IPS DF 6.9 (cell line): ENCODE results near the gene PSMB8.
"Not testable (repeated sequence)": the region's sequence is repeated elsewhere in the genome, so short reads cannot be mapped to it uniquely, and the experiment has no call there.

ENCODE experiments used
- DNase-seq: peaks from one replicate; pipeline ENCODE4 v3.0.0-alpha.2; 2013; ENCODE audit warnings: low read depth, low spot score
- H3K27ac ChIP-seq: one replicate; pipeline ENCODE4 v1.5.1; 2013; ENCODE audit warnings: low read length, control low read depth
- H3K27me3 ChIP-seq: 2 replicates; pipeline ENCODE4 v1.6.1; 2013; ENCODE audit warnings: mild to moderate bottlenecking, low read length; ENCODE audit not compliant: control insufficient read depth, insufficient read depth
- H3K36me3 ChIP-seq: 2 replicates; pipeline ENCODE4 v1.6.1; 2013; ENCODE audit warnings: low read length; ENCODE audit not compliant: control insufficient read depth, insufficient read depth
- H3K4me1 ChIP-seq: 2 replicates; pipeline ENCODE4 v1.6.1; 2013; ENCODE audit warnings: low read length; ENCODE audit not compliant: control insufficient read depth, insufficient read depth
- H3K4me3 ChIP-seq: 2 replicates; pipeline ENCODE4 v1.5.1; 2013; ENCODE audit warnings: mild to moderate bottlenecking, low read length
- H3K9me3 ChIP-seq: 2 replicates; pipeline ENCODE4 v1.6.1; 2013; ENCODE audit warnings: low read length, inconsistent platforms; ENCODE audit not compliant: control insufficient read depth, insufficient read depth
- WGBS: extraction: QIAGEN DNeasy Blood & Tissue Kit; methylation state at CpG from one replicate; pipeline ENCODE4 v1.1.7; 2013; ENCODE audit warnings: mixed read lengths, missing lambda C conversion rate; ENCODE audit not compliant: insufficient read length, insufficient coverage; 5-methylcytosine and 5-hydroxymethylcytosine counted together

Gene PSMB8

GRCh38 chr6:32818867-32819266 is 25.0 kb downstream of the PSMB8 start:
- H3K27me3 ChIP-seq: no peaks in the 10 kb centered on the region
- H3K4me1 ChIP-seq: no peaks in the 10 kb centered on the region
- no peaks in the 10 kb centered on the region for H3K36me3 ChIP-seq
- H3K9me3 ChIP-seq: no peaks in the 10 kb centered on the region
- no peak for DNase-seq
- no peak overlapping the region for H3K4me3 ChIP-seq
- no CpG with 5 or more reads among the region's 2 CpGs for WGBS
- H3K27ac ChIP-seq: no peak overlapping the region

GRCh38 chr6:32816746-32817204 is 27.1 kb downstream of the PSMB8 start, which contains the start of gene HLA-DOB:
Gene HLA-DOB, minus strand, starts transcription at chr6:32817002. Its CDS starts 51 bp downstream, at chr6:32816951.
- WGBS: no CpG with 5 or more reads among the region's 3 CpGs
- H3K36me3 ChIP-seq: no peaks in the 10 kb centered on the region
- no peaks in the 10 kb centered on the region for H3K9me3 ChIP-seq
- H3K4me1 ChIP-seq: no peaks in the 10 kb centered on the region
- H3K4me3 ChIP-seq: no peak within 1 kb of the TSS
- DNase-seq: no peak
- H3K27ac ChIP-seq: no peak within 1 kb of the TSS
- no peaks in the 10 kb centered on the region for H3K27me3 ChIP-seq

- Histone ChIP-seq H3K36me3 (no peaks in the 10 kb centered on the region), H3K4me1 (no peaks in the 10 kb centered on the region), H3K27me3 (no peaks in the 10 kb centered on the region), H3K27ac (no peak overlapping the region), H3K4me3 (no peak overlapping the region), H3K9me3 (no peaks in the 10 kb centered on the region)
- no peak for DNase-seq
- no CpG with 5 or more reads among the region's 2 CpGs for WGBS
Measured at GRCh38 chr6:32815996-32816395, 27.9 kb downstream of the PSMB8 start.

GRCh38 chr6:32815115-32815514 is 28.7 kb downstream of the PSMB8 start:
- no peak overlapping the region for H3K27ac ChIP-seq
- H3K4me1 ChIP-seq: no peaks in the 10 kb centered on the region
- no peak for DNase-seq
- no CpG with 5 or more reads among the region's 5 CpGs for WGBS
- no peaks in the 10 kb centered on the region for H3K9me3 ChIP-seq
- H3K27me3 ChIP-seq: no peaks in the 10 kb centered on the region
- H3K4me3 ChIP-seq: no peak overlapping the region
- H3K36me3 ChIP-seq: no peaks in the 10 kb centered on the region

- Histone ChIP-seq H3K36me3 (no peaks in the 10 kb centered on the region), H3K27me3 (no peaks in the 10 kb centered on the region), H3K27ac (no peak overlapping the region), H3K4me3 (no peak overlapping the region), H3K4me1 (no peaks in the 10 kb centered on the region), H3K9me3 (no peaks in the 10 kb centered on the region)
- no CpG with 5 or more reads among the region's 2 CpGs for WGBS
- no peak for DNase-seq
Measured at GRCh38 chr6:32814145-32814544, 29.7 kb downstream of the PSMB8 start.

GRCh38 chr6:32809171-32809570 is 34.7 kb downstream of the PSMB8 start:
- DNase-seq: no peak
- Histone ChIP-seq H3K36me3 (no peaks in the 10 kb centered on the region), H3K4me3 (no peak overlapping the region), H3K27ac (no peak overlapping the region), H3K9me3 (no peaks in the 10 kb centered on the region), H3K4me1 (peaks cover 3% of the 10 kb centered on the region; the same call in 1 of the 2 replicates), H3K27me3 (no peaks in the 10 kb centered on the region)
- WGBS: no CpG with 5 or more reads among the region's 1 CpG

- H3K9me3 ChIP-seq: no peaks in the 10 kb centered on the region
- no peaks in the 10 kb centered on the region for H3K36me3 ChIP-seq
- H3K27me3 ChIP-seq: no peaks in the 10 kb centered on the region
- no CpG with 5 or more reads among the region's 5 CpGs for WGBS
- H3K27ac ChIP-seq: no peak overlapping the region
- H3K4me1 ChIP-seq: peaks cover 3% of the 10 kb centered on the region; the same call in 1 of the 2 replicates
- DNase-seq: no peak
- H3K4me3 ChIP-seq: no peak overlapping the region
Measured at GRCh38 chr6:32807020-32807580, 36.7 kb downstream of the PSMB8 start.

- DNase-seq, H3K36me3 ChIP-seq, H3K4me3 ChIP-seq, H3K9me3 ChIP-seq, H3K27ac ChIP-seq, H3K4me1 ChIP-seq, H3K27me3 ChIP-seq: not testable (repeated sequence)
Measured at GRCh38 chr6:32805404-32805803, 38.4 kb downstream of the PSMB8 start.

- WGBS: no CpG with 5 or more reads among the region's 2 CpGs
- Histone ChIP-seq H3K27me3 (no peaks in the 10 kb centered on the region), H3K27ac (no peak overlapping the region), H3K4me3 (no peak overlapping the region), H3K36me3 (no peaks in the 10 kb centered on the region), H3K9me3 (no peaks in the 10 kb centered on the region), H3K4me1 (peaks cover 3% of the 10 kb centered on the region; the same call in 1 of the 2 replicates)
- no peak for DNase-seq
Measured at GRCh38 chr6:32803416-32803815, 40.4 kb downstream of the PSMB8 start.

- Histone ChIP-seq H3K9me3 (no peaks in the 10 kb centered on the region), H3K4me1 (peaks cover 2% of the 10 kb centered on the region; the same call in 1 of the 2 replicates), H3K4me3 (no peak overlapping the region), H3K27ac (no peak overlapping the region), H3K36me3 (no peaks in the 10 kb centered on the region), H3K27me3 (no peaks in the 10 kb centered on the region)
- WGBS: no CpG with 5 or more reads among the region's 3 CpGs
- no peak for DNase-seq
Measured at GRCh38 chr6:32799740-32800139, 44.1 kb downstream of the PSMB8 start.

GRCh38 chr6:32799168-32799567 is 44.7 kb downstream of the PSMB8 start:
- DNase-seq: no peak
- Histone ChIP-seq H3K4me1 (peaks cover 2% of the 10 kb centered on the region; the same call in 1 of the 2 replicates), H3K27ac (no peak overlapping the region), H3K27me3 (no peaks in the 10 kb centered on the region), H3K36me3 (no peaks in the 10 kb centered on the region), H3K9me3 (no peaks in the 10 kb centered on the region), H3K4me3 (no peak overlapping the region)
- no CpG with 5 or more reads among the region's 3 CpGs for WGBS
